CD4-positive, alpha-beta memory T cell (primary cell): Measurements from ENCODE around the gene BCAR3. TPM values are rescaled to one million over a fixed set of nuclear protein-coding genes. Genes with fewer than 3 reads are reported as not detected.

Source experiments
- CTCF ChIA-PET: fragments of 350-600 bp; sonication (Branson Sonifier 250); formaldehyde crosslinking; loops from one replicate; lab custom pipeline; 2021; ENCODE audit warnings: inconsistent platforms; ENCODE audit not compliant: partially characterized antibody; lab: Charles Lee
- POLR2A ChIA-PET: fragments of 350-600 bp; sonication (Branson Sonifier 250); formaldehyde crosslinking; loops from one replicate; lab custom pipeline; 2021; ENCODE audit not compliant: partially characterized antibody; lab: Charles Lee
- DNase-seq, 5 donors: peaks; one replicate each; pipeline versions ENCODE4 v3.0.0 to v3.0.0-alpha.2; 2020 to 2022; ENCODE audit warnings: mixed read lengths in 1 of 5
- H3K27ac ChIP-seq: one replicate; pipeline ENCODE4 v1.7.0; 2013; ENCODE audit warnings: low read depth, low read length
- H3K27me3 ChIP-seq: 2 replicates; pipeline ENCODE4 v1.7.0; 2013; ENCODE audit warnings: mild to moderate bottlenecking, low read length, moderate library complexity; ENCODE audit not compliant: insufficient read depth
- H3K36me3 ChIP-seq: 2 replicates; pipeline ENCODE4 v1.7.0; 2013; ENCODE audit warnings: mild to moderate bottlenecking, low read length, moderate library complexity; ENCODE audit not compliant: insufficient read depth
- H3K4me1 ChIP-seq: 2 replicates; pipeline ENCODE4 v1.7.0; 2013; ENCODE audit warnings: mild to moderate bottlenecking, low read length, moderate library complexity; ENCODE audit not compliant: insufficient read depth
- H3K4me3 ChIP-seq, 2 donors: one replicate each; pipeline ENCODE4 v1.7.0; 2013; ENCODE audit warnings: low read length in 2 of 2, mild to moderate bottlenecking in 1 of 2
- H3K9me3 ChIP-seq, 2 donors: one replicate each; pipeline ENCODE4 v1.7.0; 2013; ENCODE audit warnings: low read length in 2 of 2, control low read depth in 1 of 2; ENCODE audit not compliant: control insufficient read depth in 1 of 2
- H3K27ac Mint-ChIP-seq, 7 donors: one replicate each; pipeline ENCODE4 v1.8.0; 2020 to 2021; ENCODE audit warnings: mixed read lengths in 7 of 7, mild to moderate bottlenecking in 6 of 7, inconsistent platforms in 3 of 7, moderate library complexity in 3 of 7
- H3K27me3 Mint-ChIP-seq, 2 donors: one replicate each; pipeline ENCODE4 v1.8.0; 2020 to 2021; ENCODE audit warnings: mixed read lengths in 2 of 2
- H3K36me3 Mint-ChIP-seq, 2 donors: one replicate each; pipeline ENCODE4 v1.8.0; 2020 to 2021; ENCODE audit warnings: mixed read lengths in 2 of 2, inconsistent platforms in 1 of 2, mild to moderate bottlenecking in 1 of 2
- H3K4me1 Mint-ChIP-seq, 4 donors: one replicate each; pipeline ENCODE4 v1.8.0; 2020 to 2021; ENCODE audit warnings: mixed read lengths in 4 of 4, mild to moderate bottlenecking in 1 of 4
- H3K4me3 Mint-ChIP-seq, 8 donors: one replicate each; pipeline ENCODE4 v1.8.0; 2020 to 2021; ENCODE audit warnings: mixed read lengths in 8 of 8, mild to moderate bottlenecking in 7 of 8, moderate library complexity in 6 of 8, inconsistent platforms in 3 of 8
- H3K9me3 Mint-ChIP-seq, 8 donors: one replicate each; pipeline ENCODE4 v1.8.0; 2020 to 2021; ENCODE audit warnings: mixed read lengths in 8 of 8, mild to moderate bottlenecking in 5 of 8, inconsistent platforms in 3 of 8, moderate library complexity in 1 of 8
- intact Hi-C: fragments of 100-400 bp; cut with micrococcal nuclease; formaldehyde crosslinking; loops from one replicate; pipeline ENCODE4 v1.15.1; 2023
- polyA plus RNA-seq, 2 donors: library from polyadenylated mRNA; unstranded; fragments of 300-500 nt; fragmentation: Illumina TruSeq; gene quantifications; one replicate each; pipeline ENCODE4 v1.2.3, GENCODE V29; 2021
- total RNA-seq, 2 experiments: library from RNA; stranded (reverse); gene quantifications; one replicate each; pipeline ENCODE4 v1.2.3, GENCODE V29; 2021

BCAR3 gene
- total and polyA plus RNA-seq, 4 experiments from 2014 or later, result 0.39 to 1.2 (median 0.76) TPM

DNA sequence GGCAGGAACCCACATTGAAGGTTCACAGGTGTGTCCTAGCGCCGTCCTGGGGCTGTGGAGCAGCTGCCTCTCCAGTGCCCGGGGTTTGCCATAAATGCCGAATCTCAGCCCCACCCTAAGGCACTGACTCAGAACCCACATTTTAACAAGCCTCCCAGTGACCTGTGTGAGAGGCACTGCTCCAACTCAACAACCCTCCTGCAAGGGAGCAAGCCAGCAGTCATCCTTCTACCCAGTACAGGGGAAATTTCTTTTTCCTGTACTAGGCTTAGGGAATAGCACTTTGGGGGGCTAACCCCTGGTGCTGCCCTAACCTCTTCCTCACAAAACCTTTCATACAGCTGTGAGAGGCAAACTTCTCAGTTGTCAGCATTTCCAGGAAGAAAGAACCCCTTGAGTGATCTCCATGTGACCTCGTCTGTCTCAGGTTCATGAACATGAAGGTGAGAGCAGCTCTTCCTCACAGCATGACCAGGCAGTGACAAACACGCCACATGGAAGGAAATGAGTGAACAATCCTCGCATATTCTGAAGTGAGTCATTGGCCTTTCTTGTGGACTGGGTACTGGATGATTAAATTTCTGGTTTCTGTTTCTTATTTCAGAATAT, 11.4 kb upstream of the BCAR3 start:
- no peak overlapping the region for H3K27ac ChIP-seq
- Mint-ChIP-seq H3K4me1 (peaks cover 2 to 10% (median 5%) of the 10 kb centered on the region in 4 donors), H3K36me3 (no peaks in the 10 kb centered on the region), H3K27ac (peak overlapping the region in 2 of 7 donors; percentile 6 to 20), H3K4me3 (no peak overlapping the region), H3K9me3 (no peaks in the 10 kb centered on the region), H3K27me3 (peaks cover 1 to 3% of the 10 kb centered on the region in 2 donors)
- ChIA-PET CTCF (no interaction called here), POLR2A (no interaction called here)
- no peaks in the 10 kb centered on the region for H3K27me3 ChIP-seq
- intact Hi-C loops, result no loop called here
- no peak for DNase-seq
- H3K4me3 ChIP-seq, result no peak overlapping the region
- no peaks in the 10 kb centered on the region for H3K36me3 ChIP-seq
- H3K9me3 ChIP-seq, result no peaks in the 10 kb centered on the region
- peaks cover 6% of the 10 kb centered on the region for H3K4me1 ChIP-seq

DNA sequence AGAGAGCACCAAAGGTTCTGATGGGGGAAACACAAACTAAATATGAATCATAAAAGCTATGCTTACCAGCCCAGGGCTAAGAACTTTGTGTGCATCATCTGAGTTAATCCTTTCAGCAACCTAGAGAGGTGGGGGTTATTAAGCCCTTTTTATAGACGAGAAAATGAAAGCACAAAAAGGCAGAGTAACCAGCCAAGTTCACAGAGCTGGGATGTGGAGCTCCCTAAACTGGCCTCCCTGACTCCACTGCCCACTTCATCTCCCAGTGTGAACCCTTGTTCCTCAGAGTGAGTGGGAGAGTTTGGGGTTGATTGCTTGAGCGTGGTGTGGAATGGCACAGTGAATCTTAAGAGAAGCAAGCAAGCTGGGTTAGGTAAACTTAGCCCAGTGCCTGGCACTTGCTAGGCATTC, 10.8 kb upstream of the BCAR3 start:
- no peaks in the 10 kb centered on the region for H3K36me3 Mint-ChIP-seq
- ChIA-PET CTCF (interaction anchor here (0.9 kb wide), 1 partner anchor 152 kb away, joined by 3 read pairs; no protein-coding TSS in a partner anchor), POLR2A (no interaction called here)
- DNase-seq, result no peak
- intact Hi-C loops, result no loop called here
- peaks cover 1 to 3% of the 10 kb centered on the region in 2 donors for H3K27me3 Mint-ChIP-seq
- H3K27ac Mint-ChIP-seq, result peak overlapping the region in 1 of 7 donors; percentile 17
- Histone ChIP-seq H3K4me3 (no peak overlapping the region), H3K27me3 (no peaks in the 10 kb centered on the region), H3K36me3 (no peaks in the 10 kb centered on the region), H3K27ac (no peak overlapping the region), H3K4me1 (peaks cover 6% of the 10 kb centered on the region), H3K9me3 (no peaks in the 10 kb centered on the region)
- peaks cover 2 to 10% (median 5%) of the 10 kb centered on the region in 4 donors for H3K4me1 Mint-ChIP-seq
- no peaks in the 10 kb centered on the region for H3K9me3 Mint-ChIP-seq
- no peak overlapping the region for H3K4me3 Mint-ChIP-seq

DNA sequence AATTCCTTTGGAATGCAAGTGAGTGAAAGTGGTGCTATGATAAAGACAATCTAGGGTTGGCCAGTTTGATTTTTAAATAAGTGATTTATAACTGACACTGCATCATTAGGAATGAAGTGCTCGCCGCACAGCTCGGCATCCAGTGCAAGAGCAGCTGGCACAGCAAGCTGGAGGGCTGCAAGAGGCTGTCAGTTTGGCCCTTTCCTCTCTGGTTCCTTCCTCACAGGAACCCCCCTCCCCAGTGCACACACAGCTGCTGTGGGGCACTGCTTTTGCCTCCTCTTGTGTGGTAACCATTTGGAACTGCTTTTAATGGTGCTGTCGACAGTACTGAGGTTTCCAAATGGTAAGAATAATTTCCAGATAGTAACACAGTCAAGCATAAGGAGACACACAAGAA, 10.4 kb upstream of the BCAR3 start:
- CTCF ChIA-PET, result interaction anchor here (0.9 kb wide), 1 partner anchor 152 kb away, joined by 3 read pairs; no protein-coding TSS in a partner anchor
- Mint-ChIP-seq H3K9me3 (no peaks in the 10 kb centered on the region), H3K4me1 (peaks cover 2 to 10% (median 5%) of the 10 kb centered on the region in 4 donors), H3K4me3 (no peak overlapping the region), H3K27ac (no peak overlapping the region), H3K36me3 (no peaks in the 10 kb centered on the region), H3K27me3 (peaks cover 1 to 3% of the 10 kb centered on the region in 2 donors)
- Histone ChIP-seq H3K27me3 (no peaks in the 10 kb centered on the region), H3K27ac (no peak overlapping the region), H3K4me3 (no peak overlapping the region), H3K4me1 (peaks cover 6% of the 10 kb centered on the region), H3K36me3 (no peaks in the 10 kb centered on the region), H3K9me3 (no peaks in the 10 kb centered on the region)
- intact Hi-C loops, result no loop called here
- POLR2A ChIA-PET, result no interaction called here
- DNase-seq, result no peak

DNA sequence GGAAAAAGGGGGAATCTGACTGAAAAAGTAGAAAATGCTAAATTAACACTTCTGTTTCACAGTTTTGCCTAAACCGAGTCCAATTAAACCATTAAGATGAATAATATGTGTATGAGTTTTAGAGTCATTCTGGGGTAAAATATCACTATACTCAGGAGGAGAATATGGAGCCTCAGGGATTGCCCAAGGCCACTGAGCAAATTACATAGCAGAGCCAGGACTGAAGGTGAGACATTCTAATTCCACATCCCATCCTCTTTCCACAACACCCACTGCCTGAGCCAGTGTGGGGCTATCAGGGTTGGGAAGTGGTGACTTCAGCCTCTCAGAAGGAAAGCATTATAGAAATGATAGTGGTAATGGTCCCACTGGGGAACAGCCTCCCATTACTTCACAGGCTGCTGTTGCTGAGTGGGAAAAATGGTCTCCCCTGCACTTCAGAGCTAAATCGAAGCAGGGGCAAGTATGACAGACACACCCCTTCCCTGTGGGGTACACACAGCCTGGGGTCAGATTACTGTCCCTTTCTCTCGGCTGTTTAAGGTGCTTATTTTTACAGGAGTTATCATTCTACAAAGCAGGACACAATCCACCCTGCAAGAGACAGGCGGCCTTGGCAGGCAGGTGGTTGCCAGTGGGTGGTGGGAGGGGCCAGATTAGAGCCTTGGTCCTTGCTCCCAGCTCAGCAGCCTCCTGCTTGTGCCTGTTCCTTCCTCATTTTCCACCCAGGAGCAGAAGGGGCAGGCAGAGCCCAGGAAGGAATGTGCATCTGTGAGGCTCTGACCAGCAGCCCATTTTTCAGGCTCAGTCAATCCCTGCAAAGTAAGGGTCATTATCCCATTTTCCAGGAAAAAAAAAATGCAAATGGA, 9.5 kb upstream of the BCAR3 start:
- no peaks in the 10 kb centered on the region for H3K36me3 Mint-ChIP-seq
- intact Hi-C loops, result no loop called here
- peaks cover 1 to 9% of the 10 kb centered on the region in 2 donors for H3K27me3 Mint-ChIP-seq
- DNase-seq, result no peak
- Histone ChIP-seq H3K27me3 (no peaks in the 10 kb centered on the region), H3K9me3 (no peaks in the 10 kb centered on the region), H3K27ac (no peak overlapping the region), H3K4me3 (no peak overlapping the region), H3K4me1 (peaks cover 6% of the 10 kb centered on the region), H3K36me3 (no peaks in the 10 kb centered on the region)
- no peak overlapping the region for H3K27ac Mint-ChIP-seq
- no peak overlapping the region for H3K4me3 Mint-ChIP-seq
- peaks cover 2 to 10% (median 5%) of the 10 kb centered on the region in 4 donors for H3K4me1 Mint-ChIP-seq
- POLR2A ChIA-PET, result no interaction called here
- no peaks in the 10 kb centered on the region for H3K9me3 Mint-ChIP-seq
- CTCF ChIA-PET, result no interaction called here

DNA sequence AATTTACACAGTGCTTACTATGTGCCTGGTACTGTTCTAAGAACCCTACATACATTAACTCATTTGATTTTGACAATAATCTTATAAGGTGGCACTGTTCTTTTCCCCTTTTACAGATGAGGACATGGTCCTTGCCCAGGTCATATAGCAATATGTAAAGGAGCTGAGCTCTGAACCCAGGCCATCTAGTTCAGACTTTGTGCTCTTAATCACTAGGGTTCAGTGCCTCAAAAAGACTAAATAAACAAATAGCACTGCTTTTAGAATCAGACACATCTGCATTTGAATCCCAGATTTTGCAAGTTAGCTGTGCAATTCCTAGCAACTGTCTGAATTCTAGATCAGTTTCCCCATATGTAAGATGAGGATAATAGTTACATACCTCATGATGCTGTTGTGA, 8.7 kb upstream of the BCAR3 start:
- no peak overlapping the region for H3K27ac Mint-ChIP-seq
- ChIA-PET POLR2A (no interaction called here), CTCF (no interaction called here)
- intact Hi-C loops, result no loop called here
- H3K27ac ChIP-seq, result no peak overlapping the region
- no peaks in the 10 kb centered on the region for H3K36me3 ChIP-seq
- H3K4me3 Mint-ChIP-seq, result no peak overlapping the region
- H3K36me3 Mint-ChIP-seq, result no peaks in the 10 kb centered on the region
- H3K9me3 Mint-ChIP-seq, result no peaks in the 10 kb centered on the region
- H3K4me1 Mint-ChIP-seq, result peaks cover 2 to 10% (median 5%) of the 10 kb centered on the region in 4 donors
- no peaks in the 10 kb centered on the region for H3K9me3 ChIP-seq
- no peak overlapping the region for H3K4me3 ChIP-seq
- H3K4me1 ChIP-seq, result peaks cover 6% of the 10 kb centered on the region
- DNase-seq, result no peak
- peaks cover 3 to 9% of the 10 kb centered on the region in 2 donors for H3K27me3 Mint-ChIP-seq
- no peaks in the 10 kb centered on the region for H3K27me3 ChIP-seq

DNA sequence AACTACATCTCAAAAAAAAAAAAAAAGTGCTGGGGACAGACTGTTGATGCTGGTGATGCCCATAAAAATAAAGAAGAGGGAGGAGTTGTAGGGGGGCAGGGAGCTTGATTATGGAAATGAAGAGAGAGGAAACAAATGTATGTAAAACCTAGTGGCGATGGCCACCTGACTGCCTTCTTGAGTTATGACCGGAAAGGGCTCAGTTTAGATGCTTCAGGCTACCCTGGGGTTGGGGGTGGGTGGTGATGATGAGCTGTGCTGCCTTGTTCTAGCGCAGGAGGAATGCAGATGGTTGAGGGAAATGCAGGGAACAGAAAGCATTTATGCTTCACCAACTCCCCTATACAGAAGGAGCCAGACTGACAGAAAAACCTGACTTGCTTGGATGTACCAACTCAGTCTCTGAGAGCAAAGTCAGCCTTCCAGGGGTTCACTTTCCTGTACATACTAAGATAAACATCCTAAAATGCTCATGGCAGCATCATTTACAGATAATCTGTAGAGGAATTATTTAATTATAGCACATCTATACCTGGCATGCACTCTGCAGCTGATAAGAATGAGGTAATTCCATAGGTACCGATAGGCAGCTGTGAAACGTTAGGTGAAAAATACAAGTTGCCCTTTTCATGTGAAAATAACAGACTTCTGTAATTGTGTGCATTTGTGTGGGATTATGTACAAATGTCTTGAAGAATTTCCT, 8.0 kb upstream of the BCAR3 start:
- H3K36me3 Mint-ChIP-seq, result no peaks in the 10 kb centered on the region

DNA sequence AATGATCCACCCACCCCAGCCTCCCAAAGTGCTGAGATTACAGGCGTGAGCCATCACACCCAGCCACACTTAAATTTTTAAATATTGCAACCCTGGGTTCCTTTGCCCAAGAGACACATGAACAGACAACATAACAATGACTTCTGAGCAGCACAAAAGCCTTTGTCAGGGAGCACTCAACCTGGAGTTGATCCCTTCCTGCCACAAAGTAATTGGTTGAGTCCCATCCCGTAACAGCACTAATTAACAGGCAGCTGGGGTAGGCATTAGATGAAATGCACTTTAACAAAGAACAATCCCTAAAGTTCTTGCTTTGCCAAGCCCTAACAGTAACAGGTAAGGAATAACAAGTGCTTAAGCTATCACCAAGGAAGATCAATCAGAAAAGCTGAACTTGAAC, 5.9 kb upstream of the BCAR3 start:
- no peaks in the 10 kb centered on the region for H3K4me1 ChIP-seq
- CTCF ChIA-PET, result no interaction called here
- H3K4me3 Mint-ChIP-seq, result no peak overlapping the region

More for the DNA sequence above, 8.0 kb upstream of the BCAR3 start:
- ChIA-PET CTCF (no interaction called here), POLR2A (no interaction called here)
- Mint-ChIP-seq H3K27me3 (peaks cover 3 to 9% of the 10 kb centered on the region in 2 donors), H3K4me3 (no peak overlapping the region), H3K9me3 (no peaks in the 10 kb centered on the region), H3K27ac (no peak overlapping the region), H3K4me1 (peaks cover 2 to 10% (median 5%) of the 10 kb centered on the region in 4 donors)
- Histone ChIP-seq H3K36me3 (no peaks in the 10 kb centered on the region), H3K9me3 (no peaks in the 10 kb centered on the region), H3K27me3 (no peaks in the 10 kb centered on the region), H3K4me1 (peaks cover 6% of the 10 kb centered on the region), H3K27ac (no peak overlapping the region), H3K4me3 (no peak overlapping the region)
- intact Hi-C loops, result no loop called here
- DNase-seq, result no peak

More for the DNA sequence above, 5.9 kb upstream of the BCAR3 start:
- no peaks in the 10 kb centered on the region for H3K27me3 ChIP-seq
- H3K36me3 Mint-ChIP-seq, result no peaks in the 10 kb centered on the region
- peaks cover 0 to 2% (median 0%) of the 10 kb centered on the region in 8 donors for H3K9me3 Mint-ChIP-seq
- POLR2A ChIA-PET, result no interaction called here
- intact Hi-C loops, result no loop called here
- no peaks in the 10 kb centered on the region for H3K9me3 ChIP-seq
- H3K4me1 Mint-ChIP-seq, result peaks cover 0 to 2% (median under 1%) of the 10 kb centered on the region in 4 donors
- H3K4me3 ChIP-seq, result no peak overlapping the region
- H3K27me3 Mint-ChIP-seq, result peaks cover 10 to 22% of the 10 kb centered on the region in 2 donors
- no peak for DNase-seq
- H3K36me3 ChIP-seq, result no peaks in the 10 kb centered on the region
- H3K27ac Mint-ChIP-seq, result no peak overlapping the region
- no peak overlapping the region for H3K27ac ChIP-seq
